HEK293 (cell line): ENCODE measurements around the gene PREB.

ENCODE experiments used
- CTCF ChIP-seq: fragments of 450-650 bp; formaldehyde crosslinking; IDR thresholded peaks from 2 replicates; pipeline ENCODE4 v1.5.1; 2016; ENCODE audit warnings: missing biosample characterization, missing genetic modification characterization
- SP3 ChIP-seq: fragments of 450-650 bp; formaldehyde crosslinking; IDR thresholded peaks from 2 replicates; pipeline ENCODE4 v1.5.1; 2016; ENCODE audit warnings: missing biosample characterization, missing genetic modification characterization
- YY1 ChIP-seq: fragments of 450-650 bp; formaldehyde crosslinking; IDR thresholded peaks from 2 replicates; pipeline ENCODE4 v1.5.1; 2018; ENCODE audit warnings: missing biosample characterization, missing genetic modification characterization
- ZNF121 ChIP-seq: fragments of 450-650 bp; formaldehyde crosslinking; IDR thresholded peaks from 2 replicates; pipeline ENCODE4 v1.5.1; 2016; ENCODE audit warnings: missing biosample characterization, missing genetic modification characterization
- ZNF302 ChIP-seq: fragments of 450-650 bp; formaldehyde crosslinking; IDR thresholded peaks from 2 replicates; pipeline ENCODE4 v1.5.1; 2016; ENCODE audit warnings: missing biosample characterization, missing genetic modification characterization, low read depth
- ZNF311 ChIP-seq: fragments of 450-650 bp; formaldehyde crosslinking; IDR thresholded peaks from 2 replicates; pipeline ENCODE4 v1.5.1; 2017; ENCODE audit warnings: missing biosample characterization, missing genetic modification characterization, borderline replicate concordance
- ZNF664 ChIP-seq: fragments of 450-650 bp; formaldehyde crosslinking; IDR thresholded peaks from 2 replicates; pipeline ENCODE4 v1.5.1; 2016; ENCODE audit warnings: missing biosample characterization, missing genetic modification characterization

GRCh38 chr2:27177441-27178351, 43.3 kb upstream of the PREB start:
- TF ChIP-seq CTCF, result no peak
- TF ChIP-seq SP3 (tag by site-specific recombination), result no peak
- TF ChIP-seq ZNF311 (tag by site-specific recombination), result no peak
- TF ChIP-seq YY1 (tag by site-specific recombination), result no peak
- TF ChIP-seq ZNF302 (tag by site-specific recombination), result no peak
- TF ChIP-seq ZNF664, result no peak
- no peak for TF ChIP-seq ZNF121 (tag by site-specific recombination)
